ENCODE results near the gene IFNL3. TPM values are rescaled to one million over a fixed set of nuclear protein-coding genes. Genes with fewer than 3 reads are reported as not detected.

Gene IFNL3
- total and polyA plus RNA-seq, 9 of the 15 experiments (the other 6 are each of a cell fraction or from before 2014, with no cell fraction given), result not detected

- ATAC-seq (peak; percentile 89), FAIRE-seq (peak; percentile 94), DNase-seq (ENCODE audit: extremely low read depth in 1 of 4, low spot score in 3 of 4) (peak; percentile 90 to 95 (median 94))
- Histone ChIP-seq H3K9me1 (ENCODE audit: control insufficient read depth, insufficient read depth, low read length) (no peaks in the 10 kb centered on the region), H3K4me1 (replicated peaks in 1 of 2; ENCODE audit: control insufficient read depth in 2 of 2, insufficient read depth in 2 of 2, low read length in 2 of 2) (peaks cover 49 to 61% of the 10 kb centered on the region in 2 experiments), H3K27me3 (ENCODE audit: control insufficient read depth in 2 of 2, insufficient read depth in 2 of 2, low read length in 2 of 2) (no peaks in the 10 kb centered on the region), H2AFZ (ENCODE audit: low read depth, low read length) (peak overlapping the region; percentile 97), H3K27ac (ENCODE audit: extremely low read depth, low read depth, low read length) (peak overlapping the region; percentile 79), H3K4me3 (no peak overlapping the region), H3K9me3 (replicated peaks; ENCODE audit: control insufficient read depth, insufficient read depth, low read depth, low read length) (no peaks in the 10 kb centered on the region), H4K20me1 (replicated peaks; ENCODE audit: control insufficient read depth, insufficient read depth, low read length) (no peaks in the 10 kb centered on the region), H3K4me2 (ENCODE audit: insufficient read depth, low read length) (peak overlapping the region; percentile 84), H3K9ac (ENCODE audit: insufficient read depth in 1 of 2, low read depth in 2 of 2, low read length in 2 of 2) (peak overlapping the region; percentile 68 to 87), H3K79me2 (ENCODE audit: control insufficient read depth, insufficient read depth, low read length) (no peaks in the 10 kb centered on the region), H3K36me3 (ENCODE audit: control insufficient read depth, insufficient read depth, low read length) (no peaks in the 10 kb centered on the region)
- POLR2A ChIA-PET, result interaction anchor here (1.1 kb wide), 1 partner anchor 136 kb away, joined by 3 read pairs; the partner anchor contains the start of genes MED29 and PAF1
- in situ Hi-C loops (cut with MboI) (no loop called here), intact Hi-C loops (cut with micrococcal nuclease) (loop anchor here (10.0 kb wide), 1 partner anchor 50 kb away; no protein-coding TSS in a partner anchor)
- WGBS (ENCODE audit: insufficient coverage, low coverage, missing lambda C conversion rate), result 22% methylated on average over 26 of the region's 29 CpGs
- no TSS peak for BruUV-seq (replicated peaks)
- CTCF ChIA-PET (ENCODE audit: low intra/inter-chr PET ratio), result no interaction called here
- TF ChIP-seq MITF (IDR thresholded peaks at IDR 0.05), result peak; percentile 57; the same call in 1 of the 2 replicates
- TF ChIP-seq KAT7 (CRISPR knock-in tag; IDR thresholded peaks at IDR 0.05; ENCODE audit: borderline replicate concordance), result peak; percentile 88
- TF ChIP-seq TAF1 (IDR thresholded peaks at IDR 0.05; ENCODE audit: control insufficient read depth, extremely low read depth, insufficient read depth, low read length, severe bottlenecking), result peak; percentile 60
- peak; percentile 12; the same call in 1 of the 2 replicates for TF ChIP-seq ZKSCAN1 (IDR thresholded peaks at IDR 0.05; ENCODE audit: low read depth, low read length)
- TF ChIP-seq SMARCA4 (IDR thresholded peaks at IDR 0.05), result peak; percentile 60; the same call in 1 of the 2 replicates
- no peak for TF ChIP-seq ZNF77 (CRISPR knock-in tag; IDR thresholded peaks at IDR 0.05)
- TF ChIP-seq EHMT2 (IDR thresholded peaks at IDR 0.05), result 0 out of 2 replicates have a peak, but pooled peaks have one; percentile 36
- peak; percentile 40 for TF ChIP-seq POLR2B (IDR thresholded peaks at IDR 0.05; ENCODE audit: low read depth, partially characterized antibody)
- TF ChIP-seq GABPB1 (CRISPR knock-in tag; IDR thresholded peaks at IDR 0.05), result peak; percentile 68
- TF ChIP-seq ZNF583 (CRISPR knock-in tag; IDR thresholded peaks at IDR 0.05), result 0 out of 2 replicates have a peak, but pooled peaks have one; percentile 7
- TF ChIP-seq TBL1XR1 (IDR thresholded peaks at IDR 0.05; ENCODE audit: low read length in 2 of 2), result no peak
- TF ChIP-seq MAX (CRISPR knock-in tag; IDR thresholded peaks at IDR 0.05), result peak; percentile 38
- 0 out of 2 replicates have a peak, but pooled peaks have one; percentile 29 for TF ChIP-seq HDAC2 (IDR thresholded peaks at IDR 0.05)
- peak; percentile 73 for TF ChIP-seq RBFOX2 (IDR thresholded peaks at IDR 0.05; ENCODE audit: low read depth, low read length)
- no peak for TF ChIP-seq SMARCE1 (IDR thresholded peaks at IDR 0.05)
- TF ChIP-seq, protein P1, sequence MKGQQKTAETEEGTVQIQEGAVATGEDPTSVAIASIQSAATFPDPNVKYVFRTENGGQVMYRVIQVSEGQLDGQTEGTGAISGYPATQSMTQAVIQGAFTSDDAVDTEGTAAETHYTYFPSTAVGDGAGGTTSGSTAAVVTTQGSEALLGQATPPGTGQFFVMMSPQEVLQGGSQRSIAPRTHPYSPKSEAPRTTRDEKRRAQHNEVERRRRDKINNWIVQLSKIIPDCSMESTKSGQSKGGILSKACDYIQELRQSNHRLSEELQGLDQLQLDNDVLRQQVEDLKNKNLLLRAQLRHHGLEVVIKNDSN (CRISPR knock-in tag; IDR thresholded peaks at IDR 0.05), result peak; percentile 35; the same call in 1 of the 2 replicates
- no peak for TF ChIP-seq MEF2A (IDR thresholded peaks at IDR 0.05; ENCODE audit: control insufficient read depth, low read depth, low read length)
- TF ChIP-seq CXXC5 (CRISPR knock-in tag; IDR thresholded peaks at IDR 0.05), result peak; percentile 52
- no peak for TF ChIP-seq BRD9 (IDR thresholded peaks at IDR 0.05; ENCODE audit: low read depth, partially characterized antibody)
- no peak for TF ChIP-seq ZNF175 (CRISPR knock-in tag; IDR thresholded peaks at IDR 0.05; ENCODE audit: low read depth)
Measured at GRCh38 chr19:39254531-39255345, 9.9 kb upstream of the IFNL3 start.
